DND-41 (cell line): ENCODE results near the gene GSTM1.

ENCODE experiments used
- EZH2 ChIP-seq: IDR thresholded peaks from 3 replicates; pipeline ENCODE4 v1.6.1; 2012; ENCODE audit warnings: borderline replicate concordance, low read depth, mild to moderate bottlenecking, moderate library complexity, low read length, inconsistent platforms; ENCODE audit not compliant: severe bottlenecking
- TF ChIP-seq, protein P1 (sequence below): IDR thresholded peaks from 2 replicates; pipeline ENCODE4 v1.5.1; 2012; ENCODE audit warnings: borderline replicate concordance, low read length, moderate library complexity, mild to moderate bottlenecking; ENCODE audit not compliant: poor library complexity, severe bottlenecking; ENCODE audit errors: extremely low read depth

GRCh38 chr1:109689844-109690405 is 2.3 kb downstream of the GSTM1 start:
- TF ChIP-seq, protein P1, sequence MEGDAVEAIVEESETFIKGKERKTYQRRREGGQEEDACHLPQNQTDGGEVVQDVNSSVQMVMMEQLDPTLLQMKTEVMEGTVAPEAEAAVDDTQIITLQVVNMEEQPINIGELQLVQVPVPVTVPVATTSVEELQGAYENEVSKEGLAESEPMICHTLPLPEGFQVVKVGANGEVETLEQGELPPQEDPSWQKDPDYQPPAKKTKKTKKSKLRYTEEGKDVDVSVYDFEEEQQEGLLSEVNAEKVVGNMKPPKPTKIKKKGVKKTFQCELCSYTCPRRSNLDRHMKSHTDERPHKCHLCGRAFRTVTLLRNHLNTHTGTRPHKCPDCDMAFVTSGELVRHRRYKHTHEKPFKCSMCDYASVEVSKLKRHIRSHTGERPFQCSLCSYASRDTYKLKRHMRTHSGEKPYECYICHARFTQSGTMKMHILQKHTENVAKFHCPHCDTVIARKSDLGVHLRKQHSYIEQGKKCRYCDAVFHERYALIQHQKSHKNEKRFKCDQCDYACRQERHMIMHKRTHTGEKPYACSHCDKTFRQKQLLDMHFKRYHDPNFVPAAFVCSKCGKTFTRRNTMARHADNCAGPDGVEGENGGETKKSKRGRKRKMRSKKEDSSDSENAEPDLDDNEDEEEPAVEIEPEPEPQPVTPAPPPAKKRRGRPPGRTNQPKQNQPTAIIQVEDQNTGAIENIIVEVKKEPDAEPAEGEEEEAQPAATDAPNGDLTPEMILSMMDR = no peak
- TF ChIP-seq EZH2 = no peak
